GM12801 (cell line): ENCODE results near the gene EGR1.

ENCODE experiments used
- TF ChIP-seq, protein P1 (sequence below): IDR thresholded peaks from one replicate; pipeline ENCODE4 v1.5.1; 2011; ENCODE audit warnings: control low read depth; ENCODE audit not compliant: insufficient read length; ENCODE audit errors: extremely low read depth

Gene EGR1

DNA sequence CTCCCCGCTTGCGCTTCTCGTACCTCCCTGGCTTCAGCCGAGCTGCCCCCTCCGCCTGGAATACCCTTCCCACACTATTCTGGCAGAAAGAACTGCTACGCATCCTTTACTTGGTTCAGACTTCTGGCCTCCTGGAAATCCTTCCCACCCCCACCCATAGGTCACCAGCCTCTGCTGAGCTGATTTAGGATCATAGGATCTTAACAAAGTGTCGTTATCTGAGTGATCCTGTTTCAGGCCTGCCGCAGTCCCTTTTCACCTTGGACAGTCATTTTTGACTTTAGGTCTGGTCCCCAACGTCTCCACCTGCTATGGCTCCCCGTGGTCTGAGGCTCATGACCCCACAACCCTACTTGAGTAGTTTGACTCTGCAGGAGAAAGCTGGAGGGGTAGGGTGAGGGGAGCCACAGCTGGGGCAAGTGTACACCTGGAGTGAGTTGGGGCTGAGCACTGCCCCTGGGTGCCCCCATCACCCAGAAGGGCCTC, 27.3 kb downstream of the EGR1 start:
- TF ChIP-seq, protein P1, sequence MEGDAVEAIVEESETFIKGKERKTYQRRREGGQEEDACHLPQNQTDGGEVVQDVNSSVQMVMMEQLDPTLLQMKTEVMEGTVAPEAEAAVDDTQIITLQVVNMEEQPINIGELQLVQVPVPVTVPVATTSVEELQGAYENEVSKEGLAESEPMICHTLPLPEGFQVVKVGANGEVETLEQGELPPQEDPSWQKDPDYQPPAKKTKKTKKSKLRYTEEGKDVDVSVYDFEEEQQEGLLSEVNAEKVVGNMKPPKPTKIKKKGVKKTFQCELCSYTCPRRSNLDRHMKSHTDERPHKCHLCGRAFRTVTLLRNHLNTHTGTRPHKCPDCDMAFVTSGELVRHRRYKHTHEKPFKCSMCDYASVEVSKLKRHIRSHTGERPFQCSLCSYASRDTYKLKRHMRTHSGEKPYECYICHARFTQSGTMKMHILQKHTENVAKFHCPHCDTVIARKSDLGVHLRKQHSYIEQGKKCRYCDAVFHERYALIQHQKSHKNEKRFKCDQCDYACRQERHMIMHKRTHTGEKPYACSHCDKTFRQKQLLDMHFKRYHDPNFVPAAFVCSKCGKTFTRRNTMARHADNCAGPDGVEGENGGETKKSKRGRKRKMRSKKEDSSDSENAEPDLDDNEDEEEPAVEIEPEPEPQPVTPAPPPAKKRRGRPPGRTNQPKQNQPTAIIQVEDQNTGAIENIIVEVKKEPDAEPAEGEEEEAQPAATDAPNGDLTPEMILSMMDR, result no peak

DNA sequence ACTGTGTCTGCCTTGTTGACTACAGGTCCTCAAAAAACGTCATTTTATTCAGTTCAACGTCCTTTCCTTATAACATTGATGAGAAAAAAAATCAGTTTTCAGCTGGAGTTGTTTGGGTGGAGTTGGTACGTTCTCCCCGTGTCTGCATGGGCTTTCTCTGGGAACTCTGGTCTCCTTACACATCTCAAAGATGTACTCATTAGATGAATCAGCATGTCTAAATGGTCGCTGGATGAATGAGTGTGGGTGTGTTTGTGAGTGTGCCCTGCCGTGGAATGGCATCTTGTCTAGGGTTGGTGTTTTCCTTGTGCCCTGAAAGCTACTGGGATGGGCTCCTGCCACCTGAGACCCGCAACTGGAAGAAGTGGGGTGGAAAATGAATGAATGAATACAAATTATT, 30.1 kb downstream of the EGR1 start:
- TF ChIP-seq, protein P1, result no peak

DNA sequence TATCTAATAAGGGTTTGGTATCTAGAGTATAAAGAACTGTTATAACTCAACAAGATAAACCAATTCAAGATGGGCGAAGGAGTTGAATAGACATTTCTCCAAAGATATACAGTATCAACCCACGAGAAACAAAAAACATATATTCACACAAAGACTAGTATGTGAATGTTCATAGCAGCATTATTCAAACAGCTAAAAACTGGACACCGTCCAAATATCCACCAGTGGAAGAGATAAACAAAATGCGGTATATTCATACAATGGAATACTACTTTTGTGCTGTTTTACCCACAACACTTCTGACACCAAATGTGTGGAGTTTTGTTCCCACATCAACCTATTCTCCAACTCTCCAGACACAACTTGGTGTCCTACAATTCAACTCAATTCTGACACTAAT, 33.1 kb downstream of the EGR1 start:
- TF ChIP-seq, protein P1, result no peak

DNA sequence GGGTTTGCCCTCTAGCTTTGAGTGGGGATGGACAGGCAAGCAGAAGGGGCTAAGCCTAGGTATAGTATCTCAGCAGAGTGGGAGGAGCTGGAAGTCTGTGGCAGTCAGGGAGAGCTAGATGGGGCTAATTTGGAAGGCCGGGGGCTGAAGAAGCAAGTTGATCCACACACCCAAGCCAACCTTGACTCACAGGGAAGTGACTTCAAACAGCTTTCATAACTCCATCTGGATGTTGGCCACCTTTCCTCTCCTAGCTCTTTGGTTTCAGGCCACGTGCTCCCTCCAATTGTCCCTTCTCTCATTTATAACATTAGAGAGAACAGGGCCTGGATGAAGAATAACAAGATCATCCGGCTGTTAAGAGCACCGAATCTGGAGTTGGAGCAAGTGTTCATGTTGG, 36.8 kb downstream of the EGR1 start:
- TF ChIP-seq, protein P1, result no peak

DNA sequence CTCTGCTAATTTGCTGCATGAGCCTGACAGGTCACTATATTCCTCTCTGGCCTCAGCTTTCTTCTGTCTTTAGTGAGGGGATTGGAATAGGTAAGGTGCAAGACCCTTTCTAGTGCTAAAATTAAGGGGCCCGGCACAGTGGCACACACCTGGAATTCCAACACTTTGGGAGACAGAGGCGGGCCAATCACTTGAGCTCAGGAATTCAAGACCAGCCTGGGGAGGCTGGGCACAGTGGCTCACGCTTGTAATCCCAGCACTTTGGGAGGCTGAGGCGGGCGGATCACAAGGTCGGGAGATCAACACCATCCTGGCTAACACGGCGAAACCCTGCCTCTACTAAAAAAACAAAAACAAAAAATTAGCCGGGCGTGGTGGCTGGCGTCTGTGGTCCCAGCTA, 37.2 kb downstream of the EGR1 start:
- TF ChIP-seq, protein P1, result no peak

DNA sequence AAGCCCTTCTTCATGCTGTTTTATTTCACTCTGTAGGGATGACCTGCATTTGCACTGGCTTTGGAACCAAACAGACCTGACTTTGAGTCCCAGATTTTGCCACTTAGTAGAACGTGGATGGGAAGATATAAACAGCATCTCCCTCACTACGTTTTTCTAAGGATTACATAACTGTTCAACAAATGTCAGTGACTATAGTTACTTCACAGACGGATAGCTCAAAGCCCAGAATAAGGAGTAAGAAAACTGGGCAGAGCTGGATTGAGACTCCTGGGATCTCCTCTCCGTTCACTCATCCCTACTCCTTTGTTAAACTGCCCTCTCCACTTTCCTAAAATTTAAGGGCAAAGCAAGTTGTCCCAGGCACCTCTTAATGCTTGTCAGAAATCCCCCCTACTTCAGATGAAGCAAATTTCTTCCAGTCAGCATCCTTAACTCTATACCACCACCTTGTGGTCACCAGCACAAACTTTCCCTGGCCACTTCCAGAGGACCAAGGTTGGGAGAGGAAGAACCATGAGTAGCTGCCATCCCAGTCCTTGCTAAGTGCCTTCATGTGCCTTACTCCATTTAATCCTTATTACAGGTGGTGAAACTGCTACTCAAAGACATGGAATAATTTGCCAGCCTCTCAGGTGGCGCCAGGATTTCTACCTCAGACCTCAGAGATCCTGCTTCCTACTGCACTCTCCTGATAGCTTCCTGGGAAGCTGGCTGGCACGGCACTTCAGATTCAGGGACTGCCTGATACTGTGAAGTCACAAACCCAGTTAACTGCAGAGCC, 38.4 kb downstream of the EGR1 start:
- TF ChIP-seq, protein P1, result no peak

DNA sequence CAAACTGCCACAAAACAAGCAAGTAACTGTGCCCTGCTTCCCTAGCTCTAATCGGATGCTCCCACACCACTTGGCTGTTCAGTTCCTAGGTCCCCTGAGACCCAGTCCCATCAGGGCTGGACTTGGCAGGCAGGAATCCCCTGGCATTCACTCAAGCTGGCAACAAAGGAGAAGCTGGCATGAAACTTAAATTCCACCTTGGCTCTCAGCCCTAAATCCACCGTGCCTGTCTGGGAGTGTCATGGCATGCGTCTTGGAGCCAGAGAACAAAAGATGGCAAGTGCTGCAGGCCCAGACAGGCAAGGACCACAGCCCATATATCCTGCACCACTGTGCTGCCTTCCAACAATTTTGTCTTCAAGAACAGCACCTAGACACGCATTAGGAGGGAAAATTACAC, 39.5 kb downstream of the EGR1 start:
- TF ChIP-seq, protein P1, result no peak
